Endothelial cell of umbilical vein (primary cell): Measurements from ENCODE around the gene MICALL2. TPM values are rescaled to one million over a fixed set of nuclear protein-coding genes. Genes with fewer than 3 reads are reported as not detected.

ENCODE experiments used
- BruUV-seq: library from RNA; stranded (reverse); fragments of 400-500 nt; replicated peaks from 2 replicates; lab custom pipeline; 2021; lab: Mats Ljungman, UMichigan
- CTCF ChIA-PET: fragments of 300-600, 350-600 bp; sonication (Branson Sonifier 250); formaldehyde crosslinking; loops from one replicate; lab custom pipeline; 2021; ENCODE audit warnings: antibody characterized with exemption, inconsistent platforms; lab: Charles Lee
- POLR2A ChIA-PET: fragments of 300-600, 350-600 bp; sonication (Branson Sonifier 250); formaldehyde crosslinking; loops from one replicate; lab custom pipeline; 2021; ENCODE audit warnings: antibody characterized with exemption, inconsistent platforms; lab: Charles Lee
- DNase-seq: peaks from one replicate; pipeline ENCODE4 v3.0.0-alpha.2; 2011; ENCODE audit warnings: low read depth, low spot score
- FAIRE-seq: peaks from 2 replicates; lab custom pipeline; 2011; peaks lifted over from hg19 to GRCh38; lab: Jason Lieb, UNC
- H2AFZ ChIP-seq: 2 replicates; pipeline ENCODE4 v1.6.0; 2012; ENCODE audit warnings: low read depth, low read length, control low read depth, inconsistent platforms
- H3K27ac ChIP-seq: 2 replicates; pipeline ENCODE4 v1.5.1; 2011; ENCODE audit warnings: low read depth, mild to moderate bottlenecking, control low read depth, low read length, moderate library complexity; ENCODE audit not compliant: insufficient read depth
- H3K27me3 ChIP-seq, 2 experiments: 2 replicates each; pipeline versions ENCODE4 v1.6.0 to v1.6.1; 2011; ENCODE audit warnings: low read length in 2 of 2, mixed read lengths in 1 of 2; ENCODE audit not compliant: control insufficient read depth in 2 of 2, insufficient read depth in 2 of 2
- H3K36me3 ChIP-seq, 2 experiments: 2 replicates in 1 of 2; 3 replicates in 1 of 2; pipeline ENCODE4 v1.5.1; 2011; ENCODE audit warnings: low read length in 2 of 2, mild to moderate bottlenecking in 1 of 2, moderate library complexity in 1 of 2; ENCODE audit not compliant: control insufficient read depth in 2 of 2, insufficient read depth in 2 of 2; ENCODE audit errors: extremely low read depth in 1 of 2
- H3K4me1 ChIP-seq: 3 replicates; pipeline ENCODE4 v1.5.1; 2011; ENCODE audit warnings: mild to moderate bottlenecking, low read length; ENCODE audit not compliant: control insufficient read depth, insufficient read depth; ENCODE audit errors: extremely low read depth
- H3K4me2 ChIP-seq: 2 replicates; pipeline ENCODE4 v1.6.1; 2011; ENCODE audit warnings: low read length, control low read depth, mixed read lengths; ENCODE audit not compliant: insufficient read depth
- H3K4me3 ChIP-seq, 3 experiments: fragments of 200-600 bp in 1 of 3; sonication (generic), shearing (Covaris generic) in 1 of 3; replicated peaks in 1 of 3; 2 replicates each; pipeline ENCODE4 v1.5.1; 2011 to 2016; ENCODE audit warnings: control low read depth in 3 of 3, low read length in 3 of 3, mild to moderate bottlenecking in 2 of 3, inconsistent platforms in 1 of 3, low read depth in 1 of 3, moderate library complexity in 1 of 3; ENCODE audit not compliant: insufficient read depth in 1 of 3
- H3K79me2 ChIP-seq: 2 replicates; pipeline ENCODE4 v1.6.0; 2012; ENCODE audit warnings: low read length, inconsistent platforms; ENCODE audit not compliant: control insufficient read depth, insufficient read depth
- H3K9ac ChIP-seq: replicated peaks from 2 replicates; pipeline ENCODE3; 2011; ENCODE audit warnings: low read length, control low read depth; ENCODE audit not compliant: insufficient read depth; ENCODE audit errors: extremely low read depth
- H3K9me1 ChIP-seq: replicated peaks from 3 replicates; pipeline ENCODE4 v1.6.0; 2011; ENCODE audit warnings: mild to moderate bottlenecking, low read length; ENCODE audit not compliant: control insufficient read depth, insufficient read depth; ENCODE audit errors: extremely low read depth
- H3K9me3 ChIP-seq: replicated peaks from 2 replicates; pipeline ENCODE4 v1.5.1; 2012; ENCODE audit warnings: low read length, inconsistent platforms; ENCODE audit not compliant: control insufficient read depth, insufficient read depth
- H4K20me1 ChIP-seq: replicated peaks from 2 replicates; pipeline ENCODE3; 2011; ENCODE audit warnings: mild to moderate bottlenecking, low read length; ENCODE audit not compliant: control insufficient read depth, insufficient read depth; ENCODE audit errors: extremely low read depth
- CTCF ChIP-seq, 2 donors: IDR thresholded peaks; 1 replicate in 1 of 2; 2 replicates in 1 of 2; pipeline ENCODE4 v1.5.1; 2011; ENCODE audit warnings: low read length in 2 of 2, mild to moderate bottlenecking in 2 of 2, moderate library complexity in 2 of 2, control low read depth in 1 of 2, inconsistent platforms in 1 of 2, low read depth in 1 of 2; ENCODE audit not compliant: insufficient read depth in 1 of 2; ENCODE audit errors: extremely low read depth in 1 of 2
- EZH2 ChIP-seq: IDR thresholded peaks from 2 replicates; pipeline ENCODE4 v1.6.1; 2012; ENCODE audit warnings: borderline replicate concordance, low read depth, mild to moderate bottlenecking, moderate library complexity, low read length, inconsistent platforms; ENCODE audit not compliant: severe bottlenecking
- FOS ChIP-seq: IDR thresholded peaks from 2 replicates; pipeline ENCODE4 v1.6.1; 2011; ENCODE audit warnings: mild to moderate bottlenecking, low read length, moderate library complexity, borderline replicate concordance; ENCODE audit not compliant: insufficient read depth
- GATA2 ChIP-seq: IDR thresholded peaks from 2 replicates; pipeline ENCODE4 v1.7.0; 2011; ENCODE audit warnings: low read depth, mild to moderate bottlenecking, moderate library complexity, mixed read lengths, low read length; ENCODE audit not compliant: insufficient read length, insufficient read depth
- JUN ChIP-seq: IDR thresholded peaks from 2 replicates; pipeline ENCODE4 v1.6.1; 2011; ENCODE audit warnings: borderline replicate concordance, low read depth; ENCODE audit not compliant: insufficient read length, insufficient read depth
- MAX ChIP-seq: IDR thresholded peaks from 2 replicates; pipeline ENCODE4 v1.6.1; 2011; ENCODE audit not compliant: insufficient read depth, insufficient read length
- MYC ChIP-seq: IDR thresholded peaks from one replicate; pipeline ENCODE4 v1.6.1; 2011; ENCODE audit warnings: mild to moderate bottlenecking, low read depth, low read length
- POLR2A ChIP-seq: IDR thresholded peaks from 2 replicates; pipeline ENCODE4 v1.6.1; 2012; ENCODE audit warnings: low read depth, mild to moderate bottlenecking, control low read depth, low read length
- POLR2AphosphoS5 ChIP-seq: IDR thresholded peaks from 2 replicates; pipeline ENCODE4 v1.6.1; 2012; ENCODE audit warnings: low read depth, mild to moderate bottlenecking, control low read depth, low read length, moderate library complexity; ENCODE audit not compliant: insufficient read depth
- dilution Hi-C: fragments of 300-500 bp; cut with MboI; formaldehyde crosslinking; loops from one replicate; pipeline ENCODE4 v1.15.0; 2019; ENCODE audit warnings: low sequenced_read_pairs; ENCODE audit not compliant: extremely low pct_ligation_motif_present
- intact Hi-C: fragments of 100-400 bp; cut with micrococcal nuclease; formaldehyde crosslinking; loops from one replicate; pipeline ENCODE4 v1.10.0; 2022
- polyA plus RNA-seq, 4 experiments: library from polyadenylated mRNA; depleted of rRNA in 3 of 4; stranded (reverse) in 3 of 4; unstranded in 1 of 4; fragments of >200 nt; gene quantifications; 2 replicates each; pipeline versions ENCODE4 v1.2.1 to v1.2.3, GENCODE V29; 2011 to 2012; ENCODE audit warnings: missing spikeins in 1 of 4
- total RNA-seq: library from RNA; stranded (reverse); gene quantifications from 2 replicates; pipeline ENCODE4 v1.2.3, GENCODE V29; 2021

Gene MICALL2
- total and polyA plus RNA-seq, 2 donors (not counting 3 experiments of a cell fraction or from before 2014, with no cell fraction given) = 29.8 to 46.3 TPM

- no peaks in the 10 kb centered on the region for H3K4me1 ChIP-seq
- ChIA-PET CTCF (no interaction called here), POLR2A (no interaction called here)
- H3K36me3 ChIP-seq = no peaks in the 10 kb centered on the region
- H3K9me3 ChIP-seq = no peaks in the 10 kb centered on the region
- no TSS peak for BruUV-seq
- DNase-seq (no peak), FAIRE-seq (no peak)
- H3K4me3 ChIP-seq = no peak overlapping the region
- no peak overlapping the region for H3K4me2 ChIP-seq
- no peak overlapping the region for H3K27ac ChIP-seq
- TF ChIP-seq MYC = no peak
- TF ChIP-seq POLR2A = no peak
- no peak for TF ChIP-seq POLR2AphosphoS5
- no peak for TF ChIP-seq EZH2
- TF ChIP-seq MAX = no peak
- no peak for TF ChIP-seq FOS
- no peak for TF ChIP-seq JUN
- TF ChIP-seq CTCF (IDR thresholded peaks at IDR 0.05; ENCODE audit: extremely low read depth in 1 of 2, insufficient read depth in 1 of 2, low read depth in 1 of 2, low read length in 2 of 2) = no peak
- TF ChIP-seq GATA2 = no peak
- no peaks in the 10 kb centered on the region for H3K27me3 ChIP-seq
- H3K9me1 ChIP-seq = no peaks in the 10 kb centered on the region
- dilution Hi-C loops = no loop called here
- H3K9ac ChIP-seq = no peak overlapping the region
- no peaks in the 10 kb centered on the region for H4K20me1 ChIP-seq
- intact Hi-C loops = no loop called here
- no peak overlapping the region for H2AFZ ChIP-seq
- H3K79me2 ChIP-seq = no peaks in the 10 kb centered on the region
These were observed 47.9 kb downstream of the MICALL2 start for GRCh38 chr7:1411414-1411813.
